A549 (cell line): ENCODE data around the gene IQCE. TPM values are rescaled to one million over a fixed set of nuclear protein-coding genes. Genes with fewer than 3 reads are reported as not detected.

ENCODE experiments used
- ATAC-seq, 2 experiments: fragments of 200-7000 bp in 1 of 2; fragments of >200 bp in 1 of 2; cut with Nextera tagmentation in 1 of 2; cut with Tn5 transposase in 1 of 2; 3 replicates each; pipeline versions ENCODE4 v1.8.0 to v1.9.1; 2018 to 2020; ENCODE audit warnings: mild to moderate bottlenecking in 1 of 2, moderate library complexity in 1 of 2
- CTCF ChIA-PET: fragments of 300-600 bp; sonication (Branson Sonifier 250); formaldehyde crosslinking; extraction: SDS; loops from one replicate; lab custom pipeline; 2021; ENCODE audit warnings: antibody characterized with exemption, inconsistent platforms; lab: Yijun Ruan, JAX
- POLR2A ChIA-PET: fragments of 350-600 bp; formaldehyde crosslinking; extraction: SDS; loops from one replicate; lab custom pipeline; 2021; ENCODE audit warnings: antibody characterized with exemption, inconsistent platforms; lab: Yijun Ruan, JAX
- DNase-seq, 2 experiments: peaks; one replicate each; pipeline versions ENCODE4 v3.0.0 to v3.0.0-alpha.2; 2011 to 2016; ENCODE audit warnings: low read depth in 1 of 2, low spot score in 1 of 2
- FAIRE-seq: peaks from 2 replicates; lab custom pipeline; 2011; peaks lifted over from hg19 to GRCh38; lab: Jason Lieb, UNC
- H3K27ac ChIP-seq, 2 experiments: fragments of >200 bp; sonication (Bioruptor Twin); formaldehyde crosslinking; 3 replicates each; pipeline ENCODE4 v1.5.1; 2016 to 2017
- H3K4me1 ChIP-seq: fragments of >200 bp; sonication (Bioruptor Twin); formaldehyde crosslinking; 3 replicates; pipeline ENCODE4 v1.6.1; 2016
- H3K4me2 ChIP-seq: fragments of >200 bp; sonication (Bioruptor Twin); formaldehyde crosslinking; 3 replicates; pipeline ENCODE4 v1.6.1; 2016
- H3K4me3 ChIP-seq: fragments of >200 bp; sonication (Bioruptor Twin); formaldehyde crosslinking; 3 replicates; pipeline ENCODE4 v1.5.1; 2016
- H3K9me3 ChIP-seq: fragments of >200 bp; sonication (Bioruptor Twin); formaldehyde crosslinking; 3 replicates; pipeline ENCODE4 v1.6.1; 2016
- EHF ChIP-seq: fragments of 250-450 bp; sonication (Bioruptor Pico); IDR thresholded peaks from 2 replicates; pipeline ENCODE4 v1.5.0; 2020; ENCODE audit warnings: mild to moderate bottlenecking
- EHMT2 ChIP-seq: fragments of 200-600 bp; sonication (generic); IDR thresholded peaks from 2 replicates; pipeline ENCODE4 v1.6.1; 2016; ENCODE audit warnings: antibody characterized with exemption, low read depth, mild to moderate bottlenecking, moderate library complexity
- FOXS1 ChIP-seq: fragments of 250-450 bp; sonication (Bioruptor Pico); IDR thresholded peaks from 2 replicates; pipeline ENCODE4 v1.5.0; 2020; ENCODE audit warnings: mild to moderate bottlenecking, moderate library complexity
- HOXB13 ChIP-seq: fragments of 250-450 bp; sonication (Bioruptor Pico); IDR thresholded peaks from 2 replicates; pipeline ENCODE4 v1.5.0; 2020; ENCODE audit warnings: low read depth, mild to moderate bottlenecking, moderate library complexity
- MAFK ChIP-seq: fragments of 450-650 bp; IDR thresholded peaks from 2 replicates; pipeline ENCODE4 v1.6.1; 2014; ENCODE audit not compliant: partially characterized antibody
- MAZ ChIP-seq: fragments of 150-350 bp; IDR thresholded peaks from 2 replicates; pipeline ENCODE4 v1.6.1; 2014; ENCODE audit warnings: antibody characterized with exemption, low read depth, low read length, borderline replicate concordance
- NFE2L2 ChIP-seq: fragments of 150-350 bp; conservative IDR thresholded peaks from 2 replicates; pipeline ENCODE4 v1.6.1; 2014; ENCODE audit warnings: low read length
- RFX5 ChIP-seq: fragments of 450-650 bp; IDR thresholded peaks from 2 replicates; pipeline ENCODE4 v1.7.1; 2014; ENCODE audit warnings: antibody characterized with exemption, mild to moderate bottlenecking, moderate library complexity
- TP53 ChIP-seq: fragments of 250-450 bp; sonication (Bioruptor Pico); IDR thresholded peaks from 2 replicates; pipeline ENCODE4 v1.5.0; 2021; ENCODE audit warnings: mild to moderate bottlenecking, moderate library complexity
- ZC3H11A ChIP-seq: fragments of 450-650 bp; IDR thresholded peaks from 2 replicates; pipeline ENCODE4 v1.6.1; 2014; ENCODE audit warnings: antibody characterized with exemption, mild to moderate bottlenecking
- ZSCAN20 ChIP-seq: fragments of 250-450 bp; sonication (Bioruptor Pico); IDR thresholded peaks from 2 replicates; pipeline ENCODE4 v1.8.0; 2022; ENCODE audit warnings: mild to moderate bottlenecking, moderate library complexity
- WGBS: methylation state at CpG from one replicate; pipeline ENCODE4 v1.1.6; 2017; ENCODE audit errors: missing lambda C conversion rate; 5-methylcytosine and 5-hydroxymethylcytosine counted together
- polyA plus RNA-seq, 4 experiments: library from polyadenylated mRNA; depleted of rRNA in 3 of 4; stranded (reverse); fragments of >200 nt; fragmentation: RNase III in 1 of 4; extraction: RNeasy Plus Mini Kit Qiagen cat#74134 plus additional on column Dnase treatment in 1 of 4; gene quantifications; 2 replicates in 3 of 4; 3 replicates in 1 of 4; pipeline ENCODE4 v1.2.3, GENCODE V29; 2011 to 2017
- TF ChIP-seq, protein P1 (sequence below): fragments of >200 bp; sonication (Bioruptor Twin); formaldehyde crosslinking; IDR thresholded peaks from 3 replicates; pipeline ENCODE4 v1.6.1; 2016
- TF ChIP-seq, protein P2 (sequence below): fragments of 450-650 bp; IDR thresholded peaks from 2 replicates; pipeline ENCODE4 v1.6.1; 2014; ENCODE audit warnings: antibody characterized with exemption
- TF ChIP-seq, protein P3 (sequence below): IDR thresholded peaks from 2 replicates; pipeline ENCODE4 v1.6.1; 2012

IQCE gene
- polyA plus RNA-seq, 2 of the 4 experiments (the other 2 are of a cell fraction), result 10.6 to 13.0 TPM

DNA sequence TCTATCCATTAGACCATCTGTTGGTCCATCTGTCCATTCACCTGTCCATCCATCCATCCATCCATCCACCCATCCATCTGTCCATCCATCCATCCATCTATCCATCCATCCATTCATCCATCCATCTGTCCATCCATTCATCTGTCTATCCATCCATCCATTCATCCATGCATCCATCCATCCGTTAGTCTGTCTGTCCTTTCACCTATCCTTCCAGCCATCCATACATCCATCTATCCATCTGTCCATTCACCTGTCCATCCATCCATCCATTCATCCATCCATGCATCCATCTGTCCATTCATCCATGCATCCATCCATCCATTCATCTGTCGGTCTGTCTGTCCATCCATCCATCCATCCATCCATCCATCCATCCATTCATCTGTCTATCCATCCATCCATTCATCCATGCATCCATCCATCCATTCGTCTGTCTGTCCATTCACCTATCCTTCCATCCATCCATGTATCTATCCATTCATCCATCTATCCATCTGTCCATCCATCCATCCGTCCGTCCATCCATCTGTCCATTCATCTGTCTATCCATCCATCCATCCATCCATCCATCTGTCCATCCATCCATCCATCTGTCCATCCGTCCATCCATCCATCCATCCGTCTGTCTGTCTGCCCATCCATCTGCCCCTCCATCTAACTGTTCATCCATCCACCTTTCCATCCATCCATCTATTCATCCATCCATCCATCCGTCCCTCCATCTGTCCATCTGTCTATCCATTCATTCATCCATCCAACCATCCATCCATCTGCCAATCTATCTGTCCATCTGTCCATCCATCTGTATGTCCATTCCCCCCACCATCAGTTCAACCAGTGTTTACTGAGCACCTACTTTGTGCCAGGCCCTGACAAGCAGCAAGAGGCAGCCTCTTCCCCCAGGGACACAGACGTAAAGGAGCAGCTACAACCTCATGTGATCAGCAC, 44.0 kb upstream of the IQCE start:
- Histone ChIP-seq H3K9me3 (no peaks in the 10 kb centered on the region), H3K27ac (no peak overlapping the region; a peak in 1 of 6 replicates), H3K4me3 (no peak overlapping the region), H3K4me1 (peaks cover 42% of the 10 kb centered on the region), H3K4me2 (no peak overlapping the region)
- no peak for FAIRE-seq
- no peak for DNase-seq
- CTCF ChIA-PET, result no interaction called here
- 84% methylated on average over 9 of the region's 9 CpGs for WGBS
- ATAC-seq, result no peak
- TF ChIP-seq HOXB13 (CRISPR knock-in tag) (no peak), FOXS1 (no peak), MAZ (no peak), TP53 (CRISPR knock-in tag) (no peak), EHMT2 (no peak), NFE2L2 (no peak), ZSCAN20 (CRISPR knock-in tag) (no peak)
- TF ChIP-seq, protein P1, sequence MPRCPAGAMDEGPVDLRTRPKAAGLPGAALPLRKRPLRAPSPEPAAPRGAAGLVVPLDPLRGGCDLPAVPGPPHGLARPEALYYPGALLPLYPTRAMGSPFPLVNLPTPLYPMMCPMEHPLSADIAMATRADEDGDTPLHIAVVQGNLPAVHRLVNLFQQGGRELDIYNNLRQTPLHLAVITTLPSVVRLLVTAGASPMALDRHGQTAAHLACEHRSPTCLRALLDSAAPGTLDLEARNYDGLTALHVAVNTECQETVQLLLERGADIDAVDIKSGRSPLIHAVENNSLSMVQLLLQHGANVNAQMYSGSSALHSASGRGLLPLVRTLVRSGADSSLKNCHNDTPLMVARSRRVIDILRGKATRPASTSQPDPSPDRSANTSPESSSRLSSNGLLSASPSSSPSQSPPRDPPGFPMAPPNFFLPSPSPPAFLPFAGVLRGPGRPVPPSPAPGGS, result no peak
- POLR2A ChIA-PET, result no interaction called here

- 81% methylated on average over 9 of the region's 15 CpGs for WGBS
- Histone ChIP-seq H3K27ac (peak overlapping the region; percentile 60 to 95; a peak in 5 of 6 replicates), H3K4me1 (peaks cover 45% of the 10 kb centered on the region), H3K9me3 (no peaks in the 10 kb centered on the region), H3K4me2 (peak overlapping the region; percentile 73), H3K4me3 (no peak overlapping the region)
- TF ChIP-seq EHMT2 (no peak), MAFK (no peak), ZSCAN20 (CRISPR knock-in tag) (no peak), ZC3H11A (no peak)
- TF ChIP-seq, protein P2, sequence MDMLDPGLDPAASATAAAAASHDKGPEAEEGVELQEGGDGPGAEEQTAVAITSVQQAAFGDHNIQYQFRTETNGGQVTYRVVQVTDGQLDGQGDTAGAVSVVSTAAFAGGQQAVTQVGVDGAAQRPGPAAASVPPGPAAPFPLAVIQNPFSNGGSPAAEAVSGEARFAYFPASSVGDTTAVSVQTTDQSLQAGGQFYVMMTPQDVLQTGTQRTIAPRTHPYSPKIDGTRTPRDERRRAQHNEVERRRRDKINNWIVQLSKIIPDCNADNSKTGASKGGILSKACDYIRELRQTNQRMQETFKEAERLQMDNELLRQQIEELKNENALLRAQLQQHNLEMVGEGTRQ, result no peak
- DNase-seq, result no peak
- ATAC-seq, result no peak
- ChIA-PET POLR2A (no interaction called here), CTCF (no interaction called here)
- FAIRE-seq, result no peak
Observed at GRCh38 chr7:2515424-2516193, 43.2 kb upstream of the IQCE start.

GRCh38 chr7:2516194-2516555, 42.6 kb upstream of the IQCE start:
- TF ChIP-seq, protein P3, sequence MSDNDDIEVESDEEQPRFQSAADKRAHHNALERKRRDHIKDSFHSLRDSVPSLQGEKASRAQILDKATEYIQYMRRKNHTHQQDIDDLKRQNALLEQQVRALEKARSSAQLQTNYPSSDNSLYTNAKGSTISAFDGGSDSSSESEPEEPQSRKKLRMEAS, result peak; percentile 41; the same call in 1 of the 2 replicates
- TF ChIP-seq EHF (CRISPR knock-in tag), result no peak
- CTCF ChIA-PET, result no interaction called here
- Histone ChIP-seq H3K27ac (peak overlapping the region; percentile 60 to 95), H3K9me3 (no peaks in the 10 kb centered on the region), H3K4me1 (peaks cover 46% of the 10 kb centered on the region), H3K4me3 (no peak overlapping the region), H3K4me2 (peak overlapping the region; percentile 73)
- no peak for FAIRE-seq
- WGBS, result 2% methylated on average over 5 of the region's 8 CpGs
- POLR2A ChIA-PET, result no interaction called here
- peak; percentile 44 to 56 for DNase-seq
- peak; percentile 1 to 46; a peak in 3 of 6 replicates for ATAC-seq

GRCh38 chr7:2517026-2517425, 41.8 kb upstream of the IQCE start:
- WGBS, result 57% methylated on average over 8 of the region's 8 CpGs
- H3K4me3 ChIP-seq, result no peak overlapping the region
- ChIA-PET POLR2A (no interaction called here), CTCF (interaction anchor here (1.1 to 1.2 kb wide), 2 partner anchors 39 to 48 kb away, joined by 3 to 4 read pairs; no protein-coding TSS in a partner anchor)
- DNase-seq, result no peak
- ATAC-seq, result no peak
- peak overlapping the region; percentile 60 to 95; a peak in 4 of 6 replicates for H3K27ac ChIP-seq
- H3K9me3 ChIP-seq, result no peaks in the 10 kb centered on the region
- FAIRE-seq, result no peak
- TF ChIP-seq, protein P1, result no peak
- TF ChIP-seq RFX5, result no peak
- H3K4me2 ChIP-seq, result peak overlapping the region; percentile 73
- H3K4me1 ChIP-seq, result peaks cover 46% of the 10 kb centered on the region
